Mesendoderm (in vitro differentiated cells): ENCODE results near the gene CYSRT1.

ENCODE experiments used
- DNase-seq: peaks from one replicate; pipeline ENCODE4 v3.0.0; 2013
- H2AK5ac ChIP-seq: 2 replicates; pipeline ENCODE4 v1.6.1; 2013; ENCODE audit warnings: low read length, inconsistent platforms
- H2BK120ac ChIP-seq: 2 replicates; pipeline ENCODE4 v1.6.1; 2013; ENCODE audit warnings: low read depth, mild to moderate bottlenecking, low read length, moderate library complexity, mixed read lengths
- H2BK15ac ChIP-seq: replicated peaks from 2 replicates; pipeline ENCODE4 v1.6.1; 2013; ENCODE audit warnings: low read depth, mild to moderate bottlenecking, moderate library complexity
- H2BK5ac ChIP-seq: 2 replicates; pipeline ENCODE4 v1.6.1; 2013; ENCODE audit warnings: low read length, inconsistent platforms
- H3K18ac ChIP-seq: 2 replicates; pipeline ENCODE4 v1.6.1; 2013; ENCODE audit warnings: mild to moderate bottlenecking, low read length, mixed read lengths
- H3K23ac ChIP-seq: one replicate; pipeline ENCODE4 v1.6.1; 2013; ENCODE audit warnings: low read length
- H3K27ac ChIP-seq: 2 replicates; pipeline ENCODE4 v1.5.1; 2013; ENCODE audit warnings: low read depth, mild to moderate bottlenecking, inconsistent platforms, low read length, moderate library complexity
- H3K27me3 ChIP-seq: 2 replicates; pipeline ENCODE4 v1.6.1; 2013; ENCODE audit warnings: low read length, control low read depth, mild to moderate bottlenecking, inconsistent platforms; ENCODE audit not compliant: insufficient read depth, poor library complexity
- H3K36me3 ChIP-seq: 2 replicates; pipeline ENCODE4 v1.6.1; 2013; ENCODE audit warnings: low read length, inconsistent platforms; ENCODE audit not compliant: control insufficient read depth, insufficient read depth
- H3K4ac ChIP-seq: one replicate; pipeline ENCODE4 v1.6.1; 2013; ENCODE audit warnings: low read depth, mild to moderate bottlenecking, low read length, moderate library complexity
- H3K4me1 ChIP-seq: 2 replicates; pipeline ENCODE4 v1.6.1; 2013; ENCODE audit warnings: low read depth, low read length, inconsistent platforms; ENCODE audit not compliant: control insufficient read depth
- H3K4me2 ChIP-seq: 2 replicates; pipeline ENCODE4 v1.6.1; 2013; ENCODE audit warnings: low read length
- H3K4me3 ChIP-seq: 2 replicates; pipeline ENCODE4 v1.5.1; 2013; ENCODE audit warnings: mild to moderate bottlenecking, low read length
- H3K56ac ChIP-seq: one replicate; pipeline ENCODE4 v1.6.1; 2013; ENCODE audit warnings: low read length
- H3K79me1 ChIP-seq: 2 replicates; pipeline ENCODE4 v1.6.1; 2013; ENCODE audit warnings: low read length, inconsistent platforms
- H3K79me2 ChIP-seq: 2 replicates; pipeline ENCODE4 v1.6.1; 2013; ENCODE audit warnings: mild to moderate bottlenecking, low read length; ENCODE audit not compliant: control insufficient read depth, insufficient read depth
- H3K9ac ChIP-seq: 2 replicates; pipeline ENCODE4 v1.6.1; 2013; ENCODE audit warnings: low read length, inconsistent platforms
- H4K5ac ChIP-seq: one replicate; pipeline ENCODE4 v1.6.1; 2013; ENCODE audit warnings: low read length
- H4K8ac ChIP-seq: one replicate; pipeline ENCODE4 v1.6.1; 2013; ENCODE audit warnings: low read depth, mild to moderate bottlenecking, control low read depth, low read length, moderate library complexity
- WGBS: extraction: QIAGEN DNeasy Blood & Tissue Kit; methylation state at CpG from one replicate; pipeline ENCODE4 v1.1.7; 2013; ENCODE audit warnings: low lambda C conversion rate, missing lambda C conversion rate; ENCODE audit not compliant: insufficient coverage; ENCODE audit errors: extremely low coverage; 5-methylcytosine and 5-hydroxymethylcytosine counted together

CYSRT1 gene

DNA sequence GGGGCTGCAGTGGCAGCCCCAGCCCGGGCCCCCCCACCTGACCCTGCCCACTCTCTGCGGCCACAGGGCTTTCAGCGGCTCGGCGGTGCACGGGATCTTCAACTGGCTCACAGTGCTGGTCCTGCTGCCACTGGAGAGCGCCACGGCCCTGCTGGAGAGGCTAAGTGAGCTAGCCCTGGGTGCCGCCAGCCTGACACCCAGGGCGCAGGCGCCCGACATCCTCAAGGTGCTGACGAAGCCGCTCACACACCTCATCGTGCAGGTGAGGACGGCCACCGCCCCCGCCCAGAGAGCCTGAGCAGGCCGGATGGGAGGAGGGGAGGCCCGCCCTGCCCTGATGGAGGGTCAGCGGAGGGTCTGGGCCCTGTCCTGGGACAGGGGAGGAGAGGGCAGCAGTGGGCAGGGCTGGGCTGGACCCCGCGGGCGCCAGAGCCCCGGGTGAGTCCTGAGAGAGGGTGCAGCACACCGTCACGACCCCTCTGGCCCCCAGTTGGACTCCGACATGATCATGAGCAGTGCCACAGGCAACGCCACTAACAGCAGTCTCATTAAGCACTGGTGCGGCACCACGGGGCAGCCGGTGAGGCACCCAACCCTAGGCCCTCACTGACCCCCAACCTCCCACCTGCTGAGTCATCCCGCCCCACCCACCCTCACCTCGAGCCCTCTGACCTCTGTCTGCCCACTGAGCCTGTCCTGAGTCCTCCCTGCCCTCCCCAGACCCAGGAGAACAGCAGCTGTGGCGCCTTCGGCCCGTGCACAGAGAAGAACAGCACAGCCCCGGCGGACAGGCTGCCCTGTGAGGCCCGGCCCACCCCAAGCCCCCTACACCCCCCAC, 8.4 kb downstream of the CYSRT1 start:
- Histone ChIP-seq H3K79me2 (no peaks in the 10 kb centered on the region), H2BK120ac (no peak overlapping the region), H3K27ac (no peak overlapping the region), H3K4me2 (no peak overlapping the region), H3K27me3 (no peaks in the 10 kb centered on the region), H4K5ac (no peak overlapping the region), H2BK5ac (no peak overlapping the region), H3K56ac (no peak overlapping the region), H3K4me3 (no peak overlapping the region), H3K79me1 (peaks cover 1% of the 10 kb centered on the region), H3K18ac (no peak overlapping the region), H3K4me1 (peaks cover 2% of the 10 kb centered on the region), H3K23ac (no peak overlapping the region), H3K4ac (no peak overlapping the region), H4K8ac (no peak overlapping the region), H3K36me3 (no peaks in the 10 kb centered on the region), H3K9ac (no peak overlapping the region), H2AK5ac (no peak overlapping the region), H2BK15ac (no peak overlapping the region)
- WGBS: no CpG with 5 or more reads among the region's 40 CpGs
- DNase-seq: no peak

DNA sequence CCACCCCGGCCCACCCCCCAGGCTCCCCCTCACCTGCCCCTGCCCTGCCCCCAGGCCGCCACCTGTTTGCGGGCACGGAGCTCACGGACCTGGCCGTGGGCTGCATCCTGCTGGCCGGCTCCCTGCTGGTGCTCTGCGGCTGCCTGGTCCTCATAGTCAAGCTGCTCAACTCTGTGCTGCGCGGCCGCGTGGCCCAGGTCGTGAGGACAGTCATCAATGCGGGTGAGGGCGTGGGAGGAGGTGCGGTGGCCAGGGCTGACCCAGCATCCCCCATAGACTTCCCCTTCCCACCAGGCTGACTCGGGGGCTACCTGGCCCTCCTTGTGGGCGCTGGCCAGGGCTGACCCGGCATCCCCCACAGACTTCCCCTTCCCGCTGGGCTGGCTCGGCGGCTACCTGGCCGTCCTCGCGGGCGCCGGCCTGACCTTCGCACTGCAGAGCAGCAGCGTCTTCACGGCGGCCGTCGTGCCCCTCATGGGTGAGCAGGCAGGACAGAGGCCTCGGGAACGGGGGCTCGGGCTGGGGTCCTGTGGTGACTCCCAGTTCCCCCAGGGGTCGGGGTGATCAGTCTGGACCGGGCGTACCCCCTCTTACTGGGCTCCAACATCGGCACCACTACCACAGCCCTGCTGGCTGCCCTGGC, 9.2 kb downstream of the CYSRT1 start:
- no peak overlapping the region for H2AK5ac ChIP-seq
- no peak overlapping the region for H2BK5ac ChIP-seq
- H3K4me2 ChIP-seq: no peak overlapping the region
- H4K5ac ChIP-seq: no peak overlapping the region
- H3K4me1 ChIP-seq: peaks cover 2% of the 10 kb centered on the region
- no peaks in the 10 kb centered on the region for H3K27me3 ChIP-seq
- no peak overlapping the region for H3K18ac ChIP-seq
- no peak overlapping the region for H3K23ac ChIP-seq
- no peak overlapping the region for H2BK15ac ChIP-seq
- H3K36me3 ChIP-seq: no peaks in the 10 kb centered on the region
- peaks cover 6% of the 10 kb centered on the region for H3K79me1 ChIP-seq
- H3K9ac ChIP-seq: no peak overlapping the region
- H2BK120ac ChIP-seq: no peak overlapping the region
- H3K79me2 ChIP-seq: peaks cover 3% of the 10 kb centered on the region
- no peak overlapping the region for H3K27ac ChIP-seq
- no peak for DNase-seq
- no CpG with 5 or more reads among the region's 40 CpGs for WGBS
- H3K4me3 ChIP-seq: no peak overlapping the region
- no peak overlapping the region for H3K56ac ChIP-seq
- H3K4ac ChIP-seq: no peak overlapping the region
- H4K8ac ChIP-seq: no peak overlapping the region

DNA sequence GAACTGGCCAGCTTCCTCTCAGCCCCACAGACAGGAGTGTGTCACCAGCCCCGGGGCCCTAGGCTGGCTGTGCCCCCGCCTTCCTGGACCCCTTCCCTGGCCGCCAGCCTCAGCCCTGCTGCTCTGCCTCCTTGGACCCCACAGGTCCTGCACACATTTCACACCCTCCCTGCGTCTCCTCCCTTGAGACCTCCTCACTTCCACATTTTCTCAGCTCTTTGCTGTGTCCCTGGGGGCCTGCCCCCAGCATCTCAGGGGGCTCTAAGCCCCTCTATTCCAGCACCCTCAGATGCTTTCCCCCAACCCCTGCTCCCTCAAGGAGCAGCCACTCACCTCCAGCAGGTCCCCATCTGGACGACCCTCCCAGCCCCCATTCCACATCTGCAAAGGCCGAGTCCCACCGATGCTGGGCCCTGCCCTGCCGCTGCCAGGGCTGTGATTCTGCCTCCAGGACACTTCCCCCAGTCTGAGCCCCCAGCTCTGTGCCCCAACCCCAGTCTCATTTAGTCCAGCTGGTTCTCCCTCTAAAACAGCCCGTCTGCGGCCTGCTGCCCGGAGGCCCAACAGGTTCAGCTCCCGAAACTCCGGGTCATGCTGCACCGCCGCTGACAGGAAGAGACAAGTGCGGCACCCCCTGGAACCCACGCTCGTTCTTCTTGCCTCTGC, 9.9 kb downstream of the CYSRT1 start:
- Histone ChIP-seq H3K4me2 (no peak overlapping the region), H2AK5ac (no peak overlapping the region), H3K56ac (no peak overlapping the region), H3K4ac (no peak overlapping the region), H3K4me3 (no peak overlapping the region), H4K5ac (no peak overlapping the region), H3K4me1 (peaks cover 2% of the 10 kb centered on the region), H2BK120ac (no peak overlapping the region), H3K23ac (no peak overlapping the region), H3K27me3 (no peaks in the 10 kb centered on the region), H3K36me3 (no peaks in the 10 kb centered on the region), H2BK15ac (no peak overlapping the region), H3K18ac (no peak overlapping the region), H3K79me1 (peaks cover 6% of the 10 kb centered on the region), H3K9ac (no peak overlapping the region), H3K27ac (no peak overlapping the region), H4K8ac (no peak overlapping the region), H3K79me2 (peaks cover 3% of the 10 kb centered on the region), H2BK5ac (no peak overlapping the region)
- no peak for DNase-seq
- WGBS: no CpG with 5 or more reads among the region's 18 CpGs

DNA sequence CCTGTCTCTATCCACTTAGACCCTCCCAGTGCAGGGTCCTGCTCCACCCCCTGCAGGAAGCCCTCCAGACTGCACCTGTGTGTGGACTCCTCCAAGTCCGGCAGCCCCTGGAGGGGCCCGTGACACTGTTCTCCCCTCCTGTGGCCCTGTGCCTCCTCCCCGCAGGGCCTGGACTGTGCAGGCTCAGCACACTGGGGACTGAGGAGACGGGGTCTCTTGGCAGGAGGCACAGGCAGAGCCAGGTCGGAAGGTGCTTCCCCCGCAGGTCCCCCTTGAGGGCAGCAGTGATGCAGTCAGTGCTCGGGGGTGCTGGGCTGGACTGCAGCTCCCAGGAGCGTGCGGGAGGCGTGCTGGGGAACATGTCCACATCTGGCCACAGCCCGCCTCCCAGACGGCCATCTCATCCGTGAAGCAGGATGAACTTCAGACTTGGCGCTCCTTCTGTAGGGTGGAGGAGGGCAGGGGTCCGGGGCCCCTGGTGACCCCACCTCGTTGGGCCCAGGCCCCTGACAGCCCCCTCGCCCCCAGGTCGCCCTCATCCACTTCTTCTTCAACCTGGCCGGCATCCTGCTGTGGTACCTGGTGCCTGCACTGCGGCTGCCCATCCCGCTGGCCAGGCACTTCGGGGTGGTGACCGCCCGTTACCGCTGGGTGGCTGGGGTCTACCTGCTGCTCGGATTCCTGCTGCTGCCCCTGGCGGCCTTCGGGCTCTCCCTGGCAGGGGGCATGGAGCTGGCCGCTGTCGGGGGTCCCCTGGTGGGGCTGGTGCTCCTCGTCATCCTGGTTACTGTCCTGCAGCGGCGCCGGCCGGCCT, 10.7 kb downstream of the CYSRT1 start:
- no CpG with 5 or more reads among the region's 35 CpGs for WGBS
- H3K4me1 ChIP-seq: peaks cover 2% of the 10 kb centered on the region

DNA sequence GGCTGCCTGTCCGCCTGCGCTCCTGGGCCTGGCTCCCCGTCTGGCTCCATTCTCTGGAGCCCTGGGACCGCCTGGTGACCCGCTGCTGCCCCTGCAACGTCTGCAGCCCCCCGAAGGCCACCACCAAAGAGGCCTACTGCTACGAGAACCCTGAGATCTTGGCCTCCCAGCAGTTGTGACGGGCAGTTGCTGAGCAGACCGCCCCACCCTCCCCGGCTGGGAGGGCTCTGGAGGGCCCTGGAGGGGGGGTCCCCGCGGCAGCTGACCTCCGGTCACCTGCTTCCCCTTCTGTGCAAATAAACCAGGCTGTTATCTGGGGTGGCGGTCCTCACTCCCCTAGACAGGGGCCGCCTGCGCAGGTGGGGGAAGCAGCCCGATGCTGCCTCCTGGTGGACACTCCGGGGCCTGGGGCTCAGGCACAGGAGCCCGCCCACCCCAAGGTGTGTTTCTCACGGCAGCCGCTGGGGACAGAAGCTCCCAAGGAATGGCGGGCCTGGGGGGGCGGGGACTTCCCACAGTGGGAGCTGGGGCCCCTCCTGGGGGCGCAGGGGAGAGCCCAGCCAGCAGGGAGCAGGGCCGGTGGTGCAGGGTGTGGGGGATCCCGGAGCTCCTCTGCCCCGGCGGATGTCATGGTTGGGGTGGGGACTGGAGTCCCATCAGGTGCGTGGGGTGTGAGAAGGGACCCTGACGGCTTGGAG, 11.4 kb downstream of the CYSRT1 start:
- Histone ChIP-seq H3K4me2 (no peak overlapping the region), H3K9ac (no peak overlapping the region), H2BK15ac (no peak overlapping the region), H3K79me1 (peaks cover 6% of the 10 kb centered on the region), H3K23ac (no peak overlapping the region), H4K5ac (no peak overlapping the region), H3K79me2 (peaks cover 3% of the 10 kb centered on the region), H4K8ac (no peak overlapping the region), H3K4me1 (peaks cover 2% of the 10 kb centered on the region), H2BK120ac (no peak overlapping the region), H3K4me3 (no peak overlapping the region), H3K27me3 (no peaks in the 10 kb centered on the region), H3K4ac (no peak overlapping the region), H3K36me3 (no peaks in the 10 kb centered on the region), H2AK5ac (no peak overlapping the region), H2BK5ac (no peak overlapping the region), H3K18ac (no peak overlapping the region), H3K27ac (no peak overlapping the region), H3K56ac (peak overlapping the region; percentile 56)
- DNase-seq: peak; percentile 83
- no CpG with 5 or more reads among the region's 31 CpGs for WGBS

More for the DNA sequence above, 10.7 kb downstream of the CYSRT1 start:
- peaks cover 6% of the 10 kb centered on the region for H3K79me1 ChIP-seq
- H3K36me3 ChIP-seq: no peaks in the 10 kb centered on the region
- no peak overlapping the region for H4K5ac ChIP-seq
- H2BK5ac ChIP-seq: no peak overlapping the region
- no peak overlapping the region for H3K18ac ChIP-seq
- no peak overlapping the region for H3K56ac ChIP-seq
- H2BK120ac ChIP-seq: no peak overlapping the region
- no peak for DNase-seq
- no peak overlapping the region for H4K8ac ChIP-seq
- no peak overlapping the region for H3K4me2 ChIP-seq
- no peak overlapping the region for H2AK5ac ChIP-seq
- no peak overlapping the region for H3K9ac ChIP-seq
- no peak overlapping the region for H3K4ac ChIP-seq
- no peak overlapping the region for H3K4me3 ChIP-seq
- no peak overlapping the region for H3K23ac ChIP-seq
- peaks cover 3% of the 10 kb centered on the region for H3K79me2 ChIP-seq
- no peak overlapping the region for H2BK15ac ChIP-seq
- no peaks in the 10 kb centered on the region for H3K27me3 ChIP-seq
- H3K27ac ChIP-seq: no peak overlapping the region
